HG03039 (cell line): ENCODE measurements around the gene HBG2.
"Not testable (repeated sequence)": the region's sequence is repeated elsewhere in the genome, so short reads cannot be mapped to it uniquely, and the experiment has no call there.

ENCODE experiments used
- ATAC-seq: cut with Tn5 transposase; IDR thresholded peaks from one replicate; pipeline ENCODE4 v1.9.1; 2021; ENCODE audit warnings: mild to moderate bottlenecking, moderate library complexity; ENCODE audit not compliant: unreplicated experiment

HBG2 gene

GRCh38 chr11:5254646-5255413 is at the start of gene HBG2:
Gene HBG2, minus strand, starts transcription at chr11:5254781. Its CDS starts 53 bp downstream, at chr11:5254728.
- ATAC-seq: not testable (repeated sequence)

DNA sequence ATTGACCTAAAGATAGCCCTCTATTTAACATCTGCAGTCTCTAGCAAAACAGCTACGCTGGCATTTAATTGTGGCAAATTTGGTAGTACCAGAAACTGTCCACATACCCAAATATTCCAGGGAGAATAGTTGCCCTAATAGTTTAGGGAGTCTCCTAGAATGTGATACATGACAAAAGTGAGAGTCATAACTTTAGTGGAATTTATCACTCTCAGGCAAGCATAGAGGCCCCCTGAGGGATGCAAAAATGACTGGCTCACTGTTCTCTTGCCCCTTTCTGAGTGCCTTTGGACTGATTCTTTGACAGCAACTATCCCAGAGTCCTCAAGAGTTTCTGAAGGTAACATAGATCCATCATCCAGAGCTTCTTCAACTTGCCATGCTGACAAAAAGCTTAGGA is 49.5 kb upstream of the HBG2 start:
- ATAC-seq: no peak

DNA sequence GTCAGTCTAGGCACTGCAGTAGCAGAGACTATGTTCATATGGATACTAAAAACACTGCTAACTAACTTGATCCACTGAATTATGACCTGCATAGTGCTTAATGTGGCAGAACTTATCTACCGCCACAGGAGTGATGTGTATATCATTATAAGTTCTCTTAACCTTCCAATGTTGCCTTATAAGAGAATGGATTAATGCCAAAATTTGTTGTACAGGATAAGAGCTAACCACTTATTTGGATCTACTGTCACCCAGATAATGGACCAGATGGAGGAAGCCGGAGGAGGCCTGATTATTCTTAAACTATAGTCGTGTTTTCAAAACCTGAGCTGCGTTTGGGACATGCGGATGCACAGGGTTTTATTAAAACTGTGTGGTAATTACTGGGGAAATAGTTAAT is 49.0 kb upstream of the HBG2 start:
- no peak for ATAC-seq

- ATAC-seq: no peak
Measured at GRCh38 chr11:5301846-5302245, 47.3 kb upstream of the HBG2 start, which contains the start of gene OR51B4. Gene OR51B4, minus strand, starts transcription at chr11:5301946. Its CDS starts 0 bp downstream, at chr11:5301946.

DNA sequence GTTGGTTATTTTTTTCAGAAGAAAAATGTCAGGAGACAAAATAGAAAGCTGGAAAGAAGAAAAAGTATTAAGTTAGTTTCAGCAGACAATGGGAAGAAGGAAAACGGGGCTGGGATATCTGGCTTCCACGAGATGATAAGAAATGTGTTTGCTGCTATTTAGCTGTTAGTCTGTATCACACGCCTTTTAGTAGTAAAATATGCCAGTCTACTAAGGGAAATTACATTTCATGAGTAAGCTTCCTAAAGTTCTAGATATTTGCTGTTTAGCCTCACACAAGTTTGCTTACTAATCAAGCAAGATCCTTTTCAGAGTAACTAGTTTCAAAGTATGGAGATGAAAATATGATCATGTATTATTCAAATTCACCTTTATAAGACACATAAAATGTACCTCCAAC is 45.7 kb upstream of the HBG2 start:
- no peak for ATAC-seq

- no peak for ATAC-seq
Measured at GRCh38 chr11:5298451-5298850, 43.9 kb upstream of the HBG2 start.

DNA sequence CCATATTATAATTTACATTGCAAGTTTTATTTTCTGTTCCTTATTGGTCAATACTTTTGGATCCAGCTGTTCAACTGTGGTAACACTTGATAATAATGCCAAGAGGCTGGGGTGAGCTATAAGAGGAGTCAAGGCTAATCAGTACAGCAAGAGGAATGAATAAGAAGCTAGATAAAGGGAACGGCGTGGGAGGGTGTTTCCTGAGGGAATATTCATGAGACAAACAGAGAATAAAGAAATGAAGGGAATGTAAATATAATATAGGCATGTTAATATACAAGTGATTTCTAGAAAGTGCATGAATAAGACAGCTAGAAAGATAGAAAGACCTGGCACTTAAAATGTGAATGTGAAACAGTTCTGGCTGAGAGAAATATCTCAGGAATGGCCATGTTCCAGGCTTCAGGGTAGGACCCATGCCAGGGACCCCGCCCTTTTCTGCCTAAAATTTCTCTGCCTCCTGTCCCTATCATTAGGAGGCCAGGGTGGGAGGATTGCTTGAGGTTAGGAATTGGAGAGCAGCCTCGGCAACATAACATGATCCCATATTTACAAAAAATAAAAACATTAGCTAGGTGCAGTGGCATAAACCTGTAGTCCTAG is 43.2 kb upstream of the HBG2 start:
- ATAC-seq: no peak

DNA sequence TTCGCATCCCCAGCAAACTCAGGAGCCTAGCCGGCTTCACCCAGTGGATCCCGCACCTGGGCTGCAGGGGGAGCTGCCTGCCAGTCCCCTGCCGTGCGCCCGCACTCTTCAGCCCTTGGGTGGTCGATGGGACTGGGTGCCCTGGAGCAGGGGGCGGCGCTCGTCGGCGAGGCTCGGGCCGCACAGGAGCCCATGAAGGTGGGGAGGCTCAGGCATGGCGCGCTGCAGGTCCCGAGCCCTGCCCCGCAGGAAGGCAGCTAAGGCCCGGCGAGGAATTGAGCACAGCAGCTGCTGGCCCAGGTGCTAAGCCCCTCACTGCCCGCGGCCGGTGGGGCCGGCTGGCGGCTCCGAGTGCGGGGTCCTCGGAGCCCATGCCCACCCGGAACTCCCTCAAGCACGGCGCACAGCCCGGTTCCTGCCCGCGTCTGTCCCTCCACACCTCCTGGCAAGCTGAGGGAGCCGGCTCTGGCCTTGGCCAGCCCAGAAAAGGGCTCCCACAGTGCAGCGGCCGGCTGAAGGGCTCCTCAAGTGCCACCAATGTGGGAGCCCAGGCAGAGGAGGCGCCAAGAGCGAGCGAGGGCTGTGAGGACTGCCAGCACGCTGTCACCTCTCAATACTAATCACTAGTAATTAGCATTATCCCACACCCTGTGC is 39.9 kb upstream of the HBG2 start:
- ATAC-seq: not testable (repeated sequence)

GRCh38 chr11:5293028-5293427 is 38.4 kb upstream of the HBG2 start:
- no peak for ATAC-seq

GRCh38 chr11:5291207-5291838 is 36.7 kb upstream of the HBG2 start:
- ATAC-seq: peak; percentile 92

- no peak for ATAC-seq
Measured at GRCh38 chr11:5290106-5290505, 35.5 kb upstream of the HBG2 start.

DNA sequence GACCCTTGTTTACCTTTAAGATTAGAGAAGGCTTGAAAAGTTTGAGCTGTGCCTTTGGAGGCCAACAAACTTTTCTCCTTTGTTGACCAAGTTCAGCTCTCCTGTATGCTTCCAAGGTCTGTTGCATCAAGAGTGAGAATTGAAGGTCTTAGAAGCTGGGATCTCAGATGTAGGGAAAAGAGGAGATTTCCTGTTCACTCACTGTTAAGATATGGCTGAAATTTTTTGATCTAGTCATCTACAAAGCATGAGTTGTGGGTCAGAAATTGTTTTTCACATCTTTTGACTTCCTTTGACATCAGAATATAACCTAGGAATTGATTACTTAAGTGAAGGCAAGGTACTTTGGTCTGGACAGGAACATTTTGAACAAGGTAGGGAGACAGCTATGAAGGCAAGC is 35.1 kb upstream of the HBG2 start:
- ATAC-seq: no peak

- no peak for ATAC-seq
Measured at GRCh38 chr11:5288906-5289550, 34.4 kb upstream of the HBG2 start.

GRCh38 chr11:5288108-5288905 is 33.7 kb upstream of the HBG2 start:
- ATAC-seq: no peak

DNA sequence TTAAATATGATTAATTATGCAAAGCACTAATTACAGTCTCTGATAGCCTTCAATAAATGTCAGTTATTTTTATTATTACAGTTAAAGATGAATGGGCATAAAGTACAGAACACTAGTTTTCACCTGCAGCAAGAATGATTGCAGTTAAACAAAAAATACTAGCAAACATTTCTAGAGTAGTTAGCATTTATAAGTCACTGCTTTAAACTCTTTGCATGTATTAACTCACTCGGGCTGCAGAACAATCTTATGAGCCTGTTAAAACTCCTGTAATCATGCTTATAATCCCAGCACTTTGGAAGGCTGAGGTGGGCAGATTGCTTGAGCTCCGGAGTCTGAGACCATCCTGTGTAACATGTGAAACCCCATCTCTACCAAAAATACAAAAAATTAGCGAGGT is 32.3 kb upstream of the HBG2 start:
- no peak for ATAC-seq

DNA sequence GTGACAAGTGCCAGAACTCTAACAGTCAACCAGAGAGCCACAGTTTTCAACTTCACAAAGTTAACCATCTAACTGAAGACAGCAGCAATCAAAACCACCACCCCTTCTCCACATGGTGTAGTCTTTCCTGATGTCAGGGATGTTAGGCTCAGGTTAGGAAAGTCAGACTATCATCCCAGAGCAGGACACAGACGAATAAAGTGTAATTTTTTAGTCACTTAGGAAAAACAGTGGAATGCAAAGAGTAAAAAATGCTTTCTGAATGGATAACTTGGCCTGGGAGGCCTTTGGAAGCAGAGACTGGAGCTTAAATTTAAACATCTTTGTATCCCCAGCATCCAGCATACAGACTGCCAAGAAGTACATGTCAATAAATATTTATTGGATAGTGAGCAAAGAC is 31.8 kb upstream of the HBG2 start:
- ATAC-seq: no peak

GRCh38 chr11:5285703-5286340 is 31.2 kb upstream of the HBG2 start:
- no peak for ATAC-seq

- no peak for ATAC-seq
Measured at GRCh38 chr11:5284637-5285036, 30.1 kb upstream of the HBG2 start.

DNA sequence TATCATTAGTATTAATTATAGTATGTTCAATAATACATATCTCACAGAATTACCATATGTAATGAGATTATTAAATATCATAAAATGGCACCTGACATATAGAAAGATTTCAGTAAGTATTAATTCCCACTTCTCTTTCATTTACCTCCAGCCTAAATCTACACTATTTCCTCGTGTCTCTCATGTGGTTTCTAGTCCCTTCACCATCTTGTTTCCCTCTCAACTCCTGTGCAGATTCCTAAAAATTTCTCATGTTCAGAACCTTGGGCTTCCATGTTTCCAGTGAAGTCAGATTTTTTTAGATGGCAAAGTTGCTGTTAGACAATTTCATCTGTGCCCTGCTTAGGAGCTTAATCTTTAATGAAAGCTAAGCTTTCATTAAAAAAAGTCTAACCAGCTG is 29.3 kb upstream of the HBG2 start:
- no peak for ATAC-seq

DNA sequence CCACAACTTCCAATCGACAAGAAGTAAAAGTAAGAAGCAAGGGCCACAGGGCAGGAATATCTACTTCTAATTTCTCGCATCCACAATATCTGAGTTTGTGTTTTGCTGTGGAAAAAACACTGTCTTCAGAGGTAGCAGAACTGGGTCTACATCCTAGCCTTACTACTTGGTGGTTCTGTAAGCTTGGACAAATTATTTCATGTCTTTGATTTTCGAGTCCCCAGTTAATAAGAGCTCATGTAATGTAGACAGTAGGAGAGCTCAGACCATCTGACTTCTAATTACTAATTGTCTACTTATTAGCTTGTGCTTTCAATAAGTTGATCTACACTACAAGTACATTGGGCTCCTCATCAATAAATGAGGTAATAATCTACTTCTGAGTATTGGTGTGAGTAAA is 28.5 kb upstream of the HBG2 start:
- ATAC-seq: no peak
